Activated CD4-positive, alpha-beta T cell treated with anti-CD3 and anti-CD28 coated beads, Interleukin-2, amount 50 U/mL, for 48 hours (primary cell): Measurements from ENCODE around the gene PNCK.
"Not testable (repeated sequence)": the region's sequence is repeated elsewhere in the genome, so short reads cannot be mapped to it uniquely, and the experiment has no call there.

Experiments used
- DNase-seq, 2 experiments: peaks; one replicate each; pipeline ENCODE4 v3.0.0-alpha.2; 2020

PNCK gene

DNA sequence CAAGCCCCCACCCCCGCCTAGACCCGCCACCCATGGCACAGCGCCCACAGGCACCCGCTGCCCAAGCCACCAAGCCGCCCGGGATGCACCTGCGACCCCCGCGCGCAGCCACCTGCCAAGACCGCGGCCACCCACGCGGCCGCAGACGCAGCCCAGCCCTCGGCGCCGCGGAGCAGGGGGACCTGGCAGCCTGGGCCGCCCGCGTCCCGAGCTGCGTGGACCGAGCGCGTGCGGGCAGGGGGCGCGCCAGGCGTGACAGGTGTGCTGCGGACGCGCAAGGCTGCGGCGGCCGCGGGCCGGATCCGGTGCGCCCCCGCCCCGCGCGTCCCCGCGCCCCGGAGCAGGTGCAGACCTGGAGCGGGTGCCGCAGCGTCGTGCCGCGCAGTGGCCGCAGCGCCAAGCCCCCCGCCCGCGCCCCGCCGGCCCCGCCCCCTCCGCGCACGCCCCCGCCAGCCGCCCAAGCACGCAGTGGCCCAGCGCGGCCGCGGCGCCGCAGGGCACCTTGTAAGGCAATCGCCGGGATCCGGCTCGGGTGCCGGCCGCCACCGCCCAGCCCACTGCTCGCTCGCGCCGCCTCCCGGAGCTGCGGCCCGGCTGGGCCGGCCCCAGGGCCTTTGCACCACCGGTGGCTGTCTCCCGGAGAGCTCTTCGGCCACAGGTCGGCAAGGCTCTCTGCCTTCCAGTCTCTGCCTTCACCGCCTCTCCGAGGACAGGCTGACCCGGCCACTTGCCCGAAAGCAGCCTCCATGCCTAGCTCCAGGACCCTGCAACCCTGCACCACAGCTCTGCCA is at the start of gene PNCK:
TSS of gene PNCK (minus strand) at position 386 of the 791 bp plus-strand sequence. CDS start 737 bp downstream, outside the sequence.
- no peak for DNase-seq

DNA sequence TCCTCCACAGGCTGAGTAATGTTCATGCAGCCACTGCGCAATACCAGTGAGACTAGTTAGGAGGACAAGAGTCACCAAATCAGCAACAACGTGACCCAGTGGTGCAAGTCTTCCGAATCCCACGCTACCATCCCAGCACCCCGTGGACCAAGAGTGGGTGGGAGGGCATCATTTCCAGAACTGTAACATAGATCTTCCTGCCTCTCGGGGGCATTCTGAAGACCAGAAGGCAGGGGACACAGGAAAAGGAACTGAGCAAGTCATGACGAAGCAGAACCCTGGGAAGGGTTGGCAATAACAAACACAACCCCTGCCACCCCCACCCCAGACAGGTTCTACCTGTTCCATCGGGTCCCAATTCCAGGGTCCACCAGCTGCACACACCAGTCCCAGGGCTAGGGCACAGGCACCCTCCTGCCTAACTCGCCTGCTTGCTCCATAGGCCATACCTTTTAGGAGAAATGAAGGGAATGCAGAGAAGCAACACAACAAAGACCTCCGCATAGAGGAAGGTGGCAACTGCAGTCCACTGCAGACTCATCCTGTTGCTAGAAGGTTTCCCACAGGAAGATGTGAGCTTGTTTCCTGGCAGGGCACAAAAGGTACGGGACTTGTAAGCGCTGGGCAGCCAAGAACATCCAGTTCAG is 49.2 kb upstream of the PNCK start:
- DNase-seq = no peak

DNA sequence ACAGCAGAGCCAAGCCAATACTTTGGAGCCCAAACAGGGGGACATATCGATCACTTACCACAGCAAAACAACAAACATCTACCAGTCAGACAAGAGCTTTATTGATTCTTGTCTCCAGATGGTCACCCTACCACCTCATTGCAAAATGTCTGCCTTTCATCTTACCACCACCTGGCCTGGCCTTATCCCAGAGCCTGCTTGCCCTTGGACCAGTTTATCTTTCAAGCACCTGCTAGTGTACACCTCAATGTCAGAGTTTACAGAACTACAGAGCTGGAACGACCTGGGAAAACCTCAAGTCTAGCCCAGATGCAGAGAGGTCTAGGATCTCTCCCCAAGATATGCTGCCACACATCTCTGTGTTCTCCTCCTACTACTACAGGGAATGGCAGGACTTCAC is 46.1 kb upstream of the PNCK start:
- DNase-seq = no peak

DNA sequence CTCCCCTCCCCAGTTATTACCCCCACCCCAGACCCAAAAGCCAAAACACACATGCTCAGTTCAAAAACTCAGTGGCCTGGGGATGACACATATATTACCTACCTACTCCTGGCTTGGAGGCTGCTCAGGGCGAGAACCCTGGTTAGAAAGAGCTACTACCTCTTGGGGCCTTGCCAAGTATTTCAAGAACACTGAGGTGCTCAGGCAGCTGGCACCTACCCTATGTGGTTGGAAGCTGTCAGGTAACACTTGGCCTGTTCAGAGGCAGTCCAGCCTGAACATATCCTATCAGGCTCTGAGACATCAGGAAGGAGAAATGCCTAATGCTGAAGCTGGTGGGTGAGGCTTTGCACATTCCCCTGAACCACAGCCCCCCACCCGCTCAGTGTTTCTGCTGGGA is 45.6 kb upstream of the PNCK start:
- no peak for DNase-seq

DNA sequence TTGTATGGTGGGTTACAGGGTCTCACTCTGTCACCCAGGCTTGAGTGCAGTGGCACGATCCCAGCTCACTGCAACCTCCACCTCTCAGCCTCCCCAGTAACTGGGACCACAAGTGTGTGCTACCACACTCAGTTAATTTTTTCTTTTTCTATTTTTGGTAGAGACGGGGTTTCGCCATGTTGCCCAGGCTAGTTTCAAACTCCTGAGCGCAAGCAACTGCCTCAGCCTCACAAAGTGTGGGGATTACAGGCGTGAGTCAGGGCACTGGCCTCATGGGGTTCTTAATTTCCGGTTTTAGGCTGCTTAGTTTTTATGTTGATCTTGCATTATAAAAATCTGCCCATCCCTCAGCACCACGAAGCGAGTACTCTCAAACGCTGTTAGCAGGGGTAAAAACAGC is 43.8 kb upstream of the PNCK start:
- no peak for DNase-seq

DNA sequence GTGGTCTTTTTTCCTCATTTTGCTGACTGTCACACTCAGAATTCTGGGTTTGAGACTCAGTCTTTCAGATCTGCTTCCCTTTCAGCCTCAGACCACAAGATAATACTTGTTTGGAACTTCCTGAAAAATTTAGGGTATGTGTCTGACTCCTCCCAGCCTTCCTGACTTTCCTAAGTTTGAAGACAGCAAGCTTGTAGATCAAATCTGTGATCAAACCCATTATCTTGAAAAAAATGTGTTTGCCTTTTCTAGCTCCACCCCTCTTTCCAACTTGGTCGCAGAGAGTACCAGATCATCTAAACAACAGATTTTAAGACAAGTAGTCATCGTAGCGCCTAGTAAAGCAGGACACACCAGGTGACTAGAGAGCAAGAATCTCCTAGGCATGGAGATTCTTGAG is 40.6 kb upstream of the PNCK start:
- DNase-seq = no peak

DNA sequence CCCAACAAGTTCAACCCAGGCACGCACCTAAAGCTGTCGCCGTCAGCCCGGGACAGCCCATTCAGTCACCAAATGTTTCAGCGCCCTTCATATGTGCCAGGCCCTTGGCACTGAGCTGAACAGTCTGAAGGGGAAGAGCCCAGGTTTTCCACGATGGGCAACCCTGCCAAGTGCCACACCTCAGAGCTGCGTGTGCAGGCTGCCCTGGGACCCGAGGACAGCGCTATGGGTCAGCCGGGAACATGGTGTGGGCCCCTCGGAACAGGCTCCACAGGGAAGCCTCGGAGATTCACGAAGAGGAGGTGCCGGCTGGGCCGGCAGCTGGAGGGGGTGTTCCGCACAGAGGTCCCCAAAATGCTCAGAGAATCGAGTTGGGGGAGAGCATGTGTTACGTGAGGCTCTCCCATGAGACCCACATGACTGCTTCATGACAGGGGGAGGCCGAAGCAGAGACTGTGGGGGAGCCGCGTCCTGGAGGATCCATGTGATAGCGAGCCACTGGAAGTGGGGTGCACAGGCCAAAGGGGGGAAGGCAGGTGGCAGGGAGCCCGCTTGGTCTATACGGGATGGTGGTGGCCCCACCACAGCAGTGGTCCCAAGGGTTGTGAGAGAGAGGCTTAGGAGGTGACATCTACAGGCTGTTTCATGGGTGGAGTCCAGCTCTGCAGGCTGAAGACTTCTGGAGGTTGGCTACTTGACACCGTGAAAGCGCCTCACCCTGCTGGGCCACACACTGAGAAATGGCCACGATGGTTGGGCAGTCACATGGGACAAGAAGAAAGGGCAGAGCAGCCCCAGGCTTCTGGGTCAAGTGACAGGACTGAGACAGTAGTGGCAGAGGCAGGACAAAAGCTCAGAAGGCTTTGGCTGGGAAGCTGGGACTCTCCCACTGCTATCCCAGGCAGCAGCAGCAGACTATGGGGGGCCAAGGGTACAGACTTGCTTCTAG is 36.4 kb upstream of the PNCK start:
- no peak for DNase-seq

DNA sequence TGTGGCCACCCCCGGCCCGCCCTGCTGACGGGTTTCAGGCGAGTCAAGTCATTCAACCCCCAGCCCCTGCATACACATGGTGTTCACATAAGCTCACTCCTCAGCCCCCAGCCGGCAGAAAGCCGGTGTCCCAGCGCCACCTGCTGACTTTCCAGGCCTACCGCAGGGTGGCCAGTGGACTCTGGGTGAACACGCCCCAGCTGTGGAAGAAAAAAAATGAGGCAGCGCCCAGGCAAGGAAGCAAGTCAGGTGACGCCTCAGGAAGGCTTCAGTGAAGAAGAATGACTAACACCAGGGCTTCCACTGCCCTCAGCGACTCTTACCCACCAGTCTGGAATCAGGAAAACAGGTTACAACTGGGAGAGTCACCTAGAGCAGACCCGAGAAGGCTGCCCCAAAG is 34.8 kb upstream of the PNCK start:
- peak; percentile 42 to 56 for DNase-seq

DNA sequence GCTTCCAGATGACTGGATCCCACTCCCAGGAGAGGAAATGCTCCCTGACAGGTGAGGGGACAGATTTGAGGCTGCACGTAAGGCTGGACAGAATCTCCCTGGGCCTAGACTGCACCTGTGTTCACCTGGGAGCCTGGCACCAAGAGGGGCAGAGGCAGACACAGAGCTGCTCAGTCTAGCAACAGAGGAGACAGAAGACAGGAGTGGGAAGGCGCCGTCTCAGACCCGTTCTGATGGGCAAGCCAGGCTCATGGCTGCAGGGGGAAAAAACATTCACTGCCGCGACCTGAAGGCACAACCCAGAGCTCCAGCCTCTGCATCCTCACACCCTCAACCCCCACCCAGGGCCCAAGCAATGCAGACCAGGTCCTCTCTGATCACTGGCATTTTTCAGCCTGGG is 33.8 kb upstream of the PNCK start:
- DNase-seq = no peak

DNA sequence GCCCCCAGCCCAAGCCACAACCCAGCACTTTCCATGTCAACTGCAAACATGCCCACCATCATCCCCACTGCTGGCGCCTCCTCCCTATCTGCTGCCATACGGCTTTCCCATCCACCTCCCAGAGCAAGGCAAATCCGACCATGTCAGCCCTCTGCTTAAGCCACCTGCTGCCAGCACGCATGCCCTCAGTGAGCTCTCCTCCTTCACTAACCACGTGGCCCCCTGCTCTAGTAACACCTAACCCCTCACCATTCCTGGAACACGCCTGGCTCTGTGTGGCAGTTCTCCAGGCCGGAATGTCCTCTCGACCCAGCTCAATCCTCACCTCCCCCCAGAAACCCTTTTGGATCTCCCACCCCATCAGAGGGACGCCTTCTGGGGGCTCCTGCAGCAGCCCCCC is 33.2 kb upstream of the PNCK start:
- DNase-seq = no peak

DNA sequence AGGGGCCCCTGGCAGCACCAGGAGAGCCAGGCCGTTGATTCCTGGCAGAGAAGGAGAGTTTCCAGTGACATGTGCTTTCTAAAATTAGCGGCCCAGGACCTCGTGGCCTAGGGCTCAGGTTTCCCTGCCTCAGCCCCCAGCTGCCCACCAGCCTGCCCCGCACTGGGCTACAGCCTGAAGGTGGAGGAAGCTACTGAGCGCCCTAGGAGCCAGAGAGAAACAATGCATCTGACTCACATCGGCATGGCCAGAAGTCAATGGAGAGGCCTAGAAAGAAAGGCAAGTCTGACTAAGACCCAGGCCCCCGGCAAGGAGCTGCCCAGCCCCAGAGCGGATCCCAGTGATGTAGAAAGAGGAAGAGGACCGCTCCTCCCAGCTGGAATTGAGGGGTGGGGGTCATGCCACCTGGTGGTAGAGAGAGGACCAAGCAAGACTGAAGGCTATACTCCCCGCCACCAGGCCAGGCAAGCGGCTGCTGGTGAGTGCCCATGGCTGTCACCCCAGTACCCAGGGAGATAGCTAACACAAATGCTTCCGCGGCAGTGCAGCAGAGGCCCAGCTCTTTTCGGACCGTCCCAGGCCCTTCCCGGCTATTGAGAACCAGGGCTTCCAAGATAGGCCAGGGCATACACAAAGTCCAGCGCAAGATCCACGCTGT is 31.9 kb upstream of the PNCK start:
- not testable (repeated sequence) for DNase-seq

DNA sequence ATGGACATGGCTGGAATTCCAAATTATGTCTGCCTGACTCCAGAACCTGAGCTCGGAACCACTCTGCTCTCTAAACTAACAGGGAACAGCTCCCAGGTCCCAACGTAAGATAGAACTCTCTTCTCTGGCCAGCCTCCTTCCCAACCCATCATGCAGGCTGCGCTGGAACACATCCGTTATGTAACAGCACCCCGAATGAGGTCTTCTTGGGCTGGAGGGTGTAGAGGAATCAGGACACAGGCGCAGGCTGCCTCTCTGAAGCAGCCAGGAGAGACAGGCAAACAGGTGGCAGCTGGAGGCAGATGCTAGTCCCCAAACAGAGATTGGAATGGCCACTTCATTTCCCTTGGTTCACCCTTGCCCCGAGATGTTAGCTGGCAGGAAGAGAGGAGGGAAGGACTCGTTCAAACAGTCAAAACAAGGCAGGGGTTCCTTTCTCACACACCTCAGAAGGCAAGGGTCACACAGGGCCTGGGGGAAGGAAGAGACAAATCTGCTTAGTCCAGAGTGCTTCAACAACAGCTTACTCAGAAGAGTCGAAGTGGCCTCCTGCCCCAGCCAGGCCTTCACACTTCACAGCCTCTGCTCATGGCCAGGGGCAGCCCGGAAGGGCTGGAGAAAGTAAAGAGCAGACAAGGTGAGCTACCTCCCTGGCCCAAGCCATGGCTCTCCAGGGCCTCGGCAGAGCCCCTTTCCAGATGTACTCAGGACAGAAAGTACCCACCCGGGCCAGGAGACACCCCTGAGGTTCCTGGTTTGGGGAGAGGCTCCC is 31.2 kb upstream of the PNCK start:
- not testable (repeated sequence) for DNase-seq

DNA sequence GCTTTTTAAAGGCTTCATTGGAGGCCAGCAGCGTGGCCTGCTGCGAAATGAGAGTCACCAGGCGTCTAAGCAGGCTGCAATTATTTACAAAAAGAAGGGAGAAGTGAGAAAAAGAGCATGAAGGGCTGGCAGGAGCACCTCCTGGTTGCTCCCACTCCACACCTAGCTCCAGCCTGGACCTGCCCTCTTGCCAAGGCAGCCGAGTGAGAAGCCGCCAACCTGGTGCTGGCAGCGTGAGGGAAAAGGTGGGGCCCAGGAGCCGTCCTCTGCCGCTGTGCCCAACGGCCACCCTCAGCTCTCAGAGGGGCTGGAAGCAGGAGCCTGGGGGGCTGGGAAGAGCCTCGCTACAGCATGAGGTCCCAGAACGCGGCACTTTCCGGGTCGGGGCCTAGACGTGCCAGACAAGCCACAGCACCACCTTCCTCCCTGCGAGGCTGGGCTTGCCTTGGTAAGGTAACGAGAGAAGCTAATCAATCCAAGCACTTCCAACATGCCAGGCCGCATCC is 30.5 kb upstream of the PNCK start:
- DNase-seq = no peak

DNA sequence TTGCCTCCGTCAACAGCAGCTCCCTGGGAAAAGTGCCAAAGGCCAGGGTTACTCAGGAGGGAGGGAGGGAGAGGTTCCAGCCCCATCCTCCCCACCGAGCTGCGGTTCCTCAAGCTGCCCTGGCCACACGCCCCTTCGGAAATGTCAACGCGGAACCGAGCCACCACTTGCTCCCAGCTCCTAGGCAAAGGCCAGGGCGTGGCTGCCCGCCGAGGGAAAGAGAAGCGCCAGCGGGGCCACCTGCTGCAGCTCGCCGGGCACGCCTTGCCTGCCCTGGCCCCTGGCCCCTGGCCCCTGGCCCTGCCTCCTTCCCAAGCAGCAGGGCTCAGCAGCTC is 29.4 kb upstream of the PNCK start:
- no peak for DNase-seq

DNA sequence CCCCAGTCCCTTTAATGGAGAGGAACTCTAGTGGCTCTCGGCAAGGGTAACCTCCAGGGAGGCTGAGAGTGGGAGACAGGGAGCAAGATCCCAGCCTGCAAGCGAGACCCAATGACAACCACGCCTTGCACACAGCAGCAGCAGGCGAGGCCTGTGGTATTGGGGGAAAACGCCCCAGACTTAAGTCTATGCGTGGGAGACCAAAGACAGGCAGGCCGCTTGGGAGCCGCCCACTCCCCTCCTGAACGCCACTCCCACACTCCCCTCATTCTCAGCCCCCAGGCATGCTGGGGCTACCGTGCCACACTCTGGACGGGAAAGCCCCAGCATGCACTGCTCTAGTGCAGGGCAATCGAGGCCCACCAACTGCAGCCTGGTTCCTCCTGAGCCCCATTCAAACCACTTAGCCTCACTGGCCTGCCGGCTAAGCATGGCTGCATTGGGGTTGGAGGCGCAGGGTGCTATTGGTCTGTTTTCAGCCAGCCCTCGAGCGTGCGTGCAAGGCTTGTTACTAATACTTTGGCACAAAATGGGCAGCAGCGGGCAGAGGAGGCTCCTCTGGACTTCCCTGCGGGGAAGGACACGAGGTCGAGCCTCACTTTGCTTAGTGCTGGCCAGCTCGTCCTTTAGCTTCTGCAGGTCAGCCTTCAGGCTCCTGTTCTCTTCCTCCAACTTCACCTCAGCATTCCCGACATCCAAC is 28.9 kb upstream of the PNCK start:
- DNase-seq = no peak

DNA sequence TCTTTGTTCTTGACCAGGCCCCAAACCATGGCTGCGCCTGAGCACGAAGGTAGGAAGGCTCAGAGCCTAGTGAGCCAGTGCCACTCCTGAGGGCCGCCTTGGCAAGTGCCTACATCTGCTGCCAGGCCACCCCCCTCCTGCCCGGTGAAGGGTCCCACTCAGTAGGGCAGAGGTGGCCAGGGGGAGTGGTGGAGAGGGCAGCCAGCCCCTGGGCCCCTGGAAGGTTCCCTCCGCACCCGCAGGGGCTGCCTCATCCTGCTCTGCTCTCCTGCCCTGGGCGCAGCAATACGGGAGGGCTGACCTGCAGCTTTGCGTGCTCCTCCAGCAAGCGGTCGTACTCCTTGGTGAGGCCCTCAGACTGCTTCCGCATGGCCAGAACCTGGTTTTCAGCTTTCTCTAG is 28.1 kb upstream of the PNCK start:
- no peak for DNase-seq

DNA sequence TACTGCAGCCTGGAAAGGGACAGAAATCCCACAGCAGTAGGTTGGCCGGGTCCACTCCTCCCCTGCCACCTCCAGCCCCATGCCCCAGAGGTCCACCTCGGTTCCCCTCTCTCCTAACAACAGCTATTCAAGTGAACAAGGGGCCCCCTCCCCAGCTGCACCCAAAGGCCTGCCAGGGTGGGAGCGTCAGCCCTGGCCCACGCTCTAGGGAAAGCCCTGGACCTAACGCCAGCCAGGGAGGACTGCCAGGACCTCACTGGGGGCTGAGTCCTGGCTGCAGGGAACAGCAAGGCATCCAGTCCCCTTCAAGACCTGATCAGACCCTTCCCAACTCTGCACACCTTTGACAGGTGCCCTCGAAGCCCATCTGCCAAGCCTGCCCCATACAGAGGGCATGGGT is 27.4 kb upstream of the PNCK start:
- DNase-seq = no peak

DNA sequence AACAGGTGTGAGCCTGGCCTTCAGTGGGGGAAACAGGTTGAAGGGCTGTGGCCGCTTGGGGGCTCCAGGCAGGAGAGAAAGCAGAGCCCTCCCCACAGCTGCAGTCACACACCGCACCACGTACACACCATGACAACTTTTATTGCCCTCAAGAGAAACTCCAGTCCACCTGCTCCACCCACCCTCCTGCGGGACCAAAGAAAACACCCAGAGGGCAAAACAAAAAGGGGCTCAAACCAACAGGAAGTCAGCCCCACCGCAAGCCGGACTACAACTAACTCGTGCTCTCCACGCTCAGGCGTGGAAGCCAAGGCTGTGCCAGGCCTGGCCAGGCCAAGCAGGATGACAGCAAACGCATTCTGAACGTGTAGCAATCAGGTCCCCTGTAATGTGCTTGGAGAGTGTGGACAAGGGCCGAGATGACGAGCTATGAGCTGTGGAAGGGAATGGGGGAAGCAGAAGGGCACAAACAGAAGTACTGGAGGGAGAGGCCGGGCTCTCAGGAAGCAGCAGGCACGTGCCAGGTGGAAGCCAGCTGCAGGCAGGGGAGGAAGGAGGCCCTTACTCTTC is 26.8 kb upstream of the PNCK start:
- DNase-seq = no peak

DNA sequence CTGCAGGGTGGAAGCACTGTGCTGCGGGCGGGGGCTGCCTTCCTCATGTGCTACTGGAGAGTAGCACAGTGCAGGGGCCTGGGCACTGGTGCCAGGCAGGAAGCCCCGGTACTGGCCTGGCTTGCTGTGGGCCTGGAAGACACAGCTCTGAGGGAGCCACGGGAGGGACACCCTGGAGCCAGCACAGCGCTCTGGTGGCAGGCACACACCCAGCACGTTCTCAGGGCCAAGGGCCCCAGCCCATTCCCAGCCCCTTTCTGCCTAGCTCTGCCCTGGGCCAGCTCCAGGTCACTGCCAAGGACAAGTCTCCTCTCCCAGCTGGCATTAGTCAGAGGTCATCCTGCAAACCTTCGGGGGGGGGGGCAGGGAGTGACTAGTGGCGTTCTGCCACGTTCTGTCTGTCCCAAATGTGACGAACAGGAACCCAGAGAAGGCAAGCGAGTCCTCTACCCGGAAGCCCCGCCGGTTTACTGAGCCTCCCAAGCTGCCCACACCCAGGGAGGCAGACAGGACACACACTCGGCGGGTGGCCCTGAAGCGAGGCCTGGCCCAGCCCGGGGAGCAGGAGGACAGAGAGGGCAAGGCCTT is 26.3 kb upstream of the PNCK start:
- DNase-seq = not testable (repeated sequence)

DNA sequence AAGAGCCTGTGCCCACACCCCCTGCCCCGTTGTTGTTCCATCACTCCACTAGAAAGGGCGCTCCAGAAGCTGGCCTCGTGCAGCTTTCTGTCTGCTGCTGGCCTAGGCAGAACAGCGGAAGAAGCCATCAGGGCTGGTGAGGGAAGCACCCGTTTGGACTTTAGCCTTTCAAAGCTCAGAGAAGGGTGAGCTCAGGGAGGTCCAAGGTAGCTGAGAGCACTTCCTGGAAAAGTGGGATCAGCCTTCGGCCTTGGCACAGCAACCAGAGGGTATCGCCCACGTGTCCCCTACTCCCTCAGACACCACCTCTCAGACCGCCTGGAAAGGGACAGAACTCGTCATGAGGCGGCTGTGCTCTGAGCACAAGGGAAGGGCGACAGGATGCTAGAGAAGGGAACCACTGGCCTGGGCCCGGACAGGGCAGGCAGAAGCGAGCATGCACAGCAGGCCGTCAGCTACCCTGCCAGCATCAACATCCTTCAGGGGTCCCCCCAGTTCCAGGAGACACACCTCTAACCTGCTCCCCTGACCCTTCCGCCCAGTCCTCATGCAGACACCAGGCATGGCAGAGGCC is 25.7 kb upstream of the PNCK start:
- DNase-seq = not testable (repeated sequence)
